HG03039 (cell line): ENCODE results near the gene NHERF1.

Experiments used
- ATAC-seq: cut with Tn5 transposase; IDR thresholded peaks from one replicate; pipeline ENCODE4 v1.9.1; 2021; ENCODE audit warnings: mild to moderate bottlenecking, moderate library complexity; ENCODE audit not compliant: unreplicated experiment

NHERF1 gene

GRCh38 chr17:74767111-74767516, 18.7 kb downstream of the NHERF1 start:
- no peak for ATAC-seq

- ATAC-seq: no peak
These were observed 19.8 kb downstream of the NHERF1 start for GRCh38 chr17:74768069-74768762.

DNA sequence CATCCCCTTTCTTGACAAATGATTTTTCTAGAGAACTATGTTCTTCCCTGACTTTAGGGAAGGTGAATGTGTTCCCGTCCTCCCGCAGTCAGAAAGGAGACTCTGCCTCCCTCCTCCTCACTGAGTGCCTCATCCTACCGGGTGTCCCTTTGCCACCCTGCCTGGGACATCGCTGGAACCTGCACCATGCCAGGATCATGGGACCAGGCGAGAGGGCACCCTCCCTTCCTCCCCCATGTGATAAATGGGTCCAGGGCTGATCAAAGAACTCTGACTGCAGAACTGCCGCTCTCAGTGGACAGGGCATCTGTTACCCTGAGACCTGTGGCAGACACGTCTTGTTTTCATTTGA, 20.3 kb downstream of the NHERF1 start:
- ATAC-seq: no peak

GRCh38 chr17:74769266-74769855, 20.9 kb downstream of the NHERF1 start:
- no peak for ATAC-seq

GRCh38 chr17:74769856-74770497, 21.5 kb downstream of the NHERF1 start:
- ATAC-seq: no peak

DNA sequence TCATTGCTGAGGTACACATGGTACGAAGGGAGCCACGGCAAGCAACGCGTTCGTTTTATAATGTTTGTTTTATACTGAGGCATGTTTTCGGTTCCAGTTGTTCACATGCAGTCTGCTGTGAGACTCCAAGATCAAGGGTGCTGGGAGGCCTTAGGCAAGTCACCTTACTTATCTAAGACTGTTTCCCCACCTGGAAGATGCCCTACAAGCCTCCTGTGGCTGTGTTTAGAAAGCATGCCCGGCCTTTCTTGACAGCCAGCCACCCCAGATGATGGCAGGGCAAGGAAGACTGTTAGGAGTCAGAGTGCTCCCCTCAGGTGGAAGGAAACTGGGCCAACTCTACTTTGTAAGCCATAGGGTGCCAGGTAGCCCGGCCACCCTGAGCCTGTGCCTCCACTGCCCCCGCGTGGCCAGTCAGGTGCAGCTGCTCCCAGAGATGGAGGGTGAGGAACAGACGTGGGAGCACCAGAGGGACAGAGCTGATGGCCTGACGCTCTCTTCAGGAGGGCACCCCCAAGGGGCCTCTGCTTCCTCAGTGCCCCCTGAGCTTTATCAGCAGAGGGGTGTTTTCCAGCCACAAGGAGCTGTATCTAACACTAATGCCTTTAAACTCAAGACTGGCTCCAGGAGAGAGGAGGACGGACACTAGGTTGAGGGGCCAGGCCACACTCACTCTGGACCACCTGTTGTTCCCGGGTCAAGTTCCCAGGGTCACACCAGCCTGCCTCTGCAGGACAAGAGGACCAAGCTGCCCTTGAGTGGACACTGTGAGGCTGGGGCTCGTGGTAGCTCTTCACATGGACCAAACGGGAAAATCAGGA, 22.3 kb downstream of the NHERF1 start:
- no peak for ATAC-seq

- no peak for ATAC-seq
These were observed 23.0 kb downstream of the NHERF1 start for GRCh38 chr17:74771319-74771914.

- ATAC-seq: no peak
These were observed 23.6 kb downstream of the NHERF1 start for GRCh38 chr17:74772053-74772452.

- ATAC-seq: no peak
These were observed 25.0 kb downstream of the NHERF1 start for GRCh38 chr17:74773414-74773813.

DNA sequence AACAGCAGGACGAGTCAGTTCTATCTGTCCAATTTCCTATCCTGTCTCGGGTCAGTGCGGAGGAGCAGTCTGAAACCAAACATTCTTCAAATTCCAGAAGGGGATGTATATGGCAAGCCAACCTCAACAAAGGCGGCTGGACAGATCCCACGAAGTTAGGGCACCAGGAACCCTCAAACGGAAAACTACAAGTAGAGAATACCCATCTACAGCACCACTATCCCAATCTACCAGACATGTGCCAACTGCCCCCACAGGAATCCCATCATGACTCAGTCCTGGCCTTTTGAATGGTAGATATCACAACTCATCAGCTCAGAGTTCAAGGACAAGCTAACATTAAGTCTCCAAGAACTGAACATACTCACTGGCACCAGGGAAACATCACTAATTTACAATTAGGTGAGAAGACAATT, 25.5 kb downstream of the NHERF1 start:
- no peak for ATAC-seq

DNA sequence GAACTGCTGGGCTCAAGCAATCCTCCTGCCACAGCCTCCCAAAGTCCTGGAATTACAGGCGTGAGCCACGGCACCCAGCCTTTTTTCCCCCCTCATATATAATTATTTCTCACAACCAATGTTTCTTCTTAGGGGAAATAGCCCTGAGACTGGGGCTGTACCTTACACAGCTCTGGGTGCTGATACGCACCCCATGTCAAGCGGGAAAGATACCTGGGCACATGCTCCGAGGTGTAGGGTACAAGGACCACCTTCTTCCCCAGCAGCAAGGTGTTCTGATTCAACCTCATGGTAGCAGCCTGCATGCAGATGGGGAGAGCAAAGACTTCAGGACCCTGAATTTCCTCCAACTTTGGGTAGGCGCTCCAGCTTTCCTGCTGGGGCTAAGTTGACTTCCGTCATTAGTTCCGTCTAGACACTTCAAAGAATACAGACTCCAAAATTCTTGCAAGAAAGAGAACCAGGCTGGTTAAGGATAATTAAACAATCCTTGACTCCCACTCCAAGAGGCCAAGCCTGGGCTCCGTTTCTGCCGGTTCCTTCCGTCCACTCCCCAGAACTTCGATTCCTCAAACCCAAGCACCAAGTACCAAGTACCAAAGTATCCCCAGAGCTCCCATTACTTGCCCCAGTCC, 27.1 kb downstream of the NHERF1 start:
- no peak for ATAC-seq

DNA sequence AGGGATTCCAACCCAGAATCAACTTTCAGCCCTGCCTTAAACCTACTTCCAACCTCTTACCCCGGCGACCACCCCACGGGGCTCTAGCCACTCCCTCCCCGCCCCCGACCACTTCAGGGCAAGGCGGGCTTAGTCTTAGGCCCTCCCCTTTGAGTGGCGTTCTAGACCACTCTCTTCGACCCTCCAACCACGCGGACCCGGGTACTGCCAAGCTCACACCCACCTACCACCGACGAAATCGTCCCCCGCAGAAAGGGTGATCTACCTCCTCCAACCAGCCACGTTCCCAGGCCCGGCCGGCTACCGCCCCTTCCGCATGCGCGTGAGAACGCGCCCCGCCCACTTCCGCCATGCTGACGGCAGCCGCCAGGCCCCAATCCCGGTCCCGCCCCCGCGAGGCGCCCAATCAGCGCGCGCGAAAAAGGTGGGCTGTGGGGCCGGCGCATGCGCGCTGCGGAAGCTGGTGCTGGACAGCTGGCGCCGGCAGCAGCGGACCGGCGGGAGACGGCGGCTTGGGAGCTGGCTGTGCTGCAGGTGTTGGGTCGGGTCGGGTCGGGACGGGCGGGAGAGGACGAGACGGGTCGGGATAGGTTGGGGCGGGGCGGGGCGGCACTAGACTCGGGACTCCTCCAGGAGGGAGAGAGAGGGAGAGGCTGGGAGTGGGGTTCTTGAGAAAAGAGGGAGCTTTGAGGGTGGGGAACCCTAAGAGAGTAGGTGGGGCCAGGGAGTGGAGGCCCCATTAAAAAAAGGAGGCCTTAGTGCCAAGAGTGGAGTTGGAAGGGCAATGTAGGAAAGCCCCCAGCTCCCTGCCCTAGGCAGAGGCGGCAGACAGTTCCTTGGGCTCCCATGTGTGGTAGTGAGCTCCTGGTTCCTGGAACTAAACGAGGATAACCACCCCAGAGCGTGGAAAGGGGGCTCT, 27.9 kb downstream of the NHERF1 start, which contains the start of gene NAT9:
TSS of gene NAT9 (minus strand) at position 302 of the 919 bp plus-strand sequence. CDS start 647 bp downstream, outside the sequence.
- ATAC-seq: peak; percentile 66

GRCh38 chr17:74776990-74777389, 28.6 kb downstream of the NHERF1 start:
- ATAC-seq: no peak

- ATAC-seq: no peak
These were observed 29.6 kb downstream of the NHERF1 start for GRCh38 chr17:74777901-74778515.

DNA sequence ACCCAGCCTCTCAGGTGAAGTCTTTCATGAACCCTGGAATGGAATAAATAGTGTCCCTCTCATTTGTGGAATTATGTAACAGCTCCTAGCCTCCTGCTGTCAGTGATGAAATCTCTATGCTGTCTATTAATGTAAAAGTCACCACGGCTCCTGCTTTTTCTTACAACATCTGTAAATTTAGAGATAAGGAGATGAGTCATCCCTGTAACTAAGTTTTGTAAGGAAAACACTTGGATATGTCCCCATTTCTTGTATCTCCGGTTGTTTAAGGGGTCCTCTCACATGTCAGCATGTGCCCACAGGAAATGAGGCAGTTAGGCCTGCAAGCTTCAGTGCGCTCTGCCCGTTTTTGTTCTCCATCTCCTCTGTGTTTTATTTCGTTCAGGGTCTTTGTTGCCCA, 30.5 kb downstream of the NHERF1 start:
- ATAC-seq: no peak

GRCh38 chr17:74779501-74779900, 31.1 kb downstream of the NHERF1 start:
- ATAC-seq: no peak

GRCh38 chr17:74779948-74780400, 31.5 kb downstream of the NHERF1 start:
- no peak for ATAC-seq

GRCh38 chr17:74780443-74781238, 32.2 kb downstream of the NHERF1 start:
- ATAC-seq: no peak
